SJCRH30 (cell line): ENCODE data around the gene RAE1. TPM values are rescaled to one million over a fixed set of nuclear protein-coding genes. Genes with fewer than 3 reads are reported as not detected.

ENCODE experiments used
- DNase-seq, 2 experiments: peaks; one replicate each; pipeline ENCODE4 v3.0.0-alpha.2; 2015 to 2020
- H3K27ac ChIP-seq: fragments of 250-450 bp; sonication (Bioruptor Pico); 2 replicates; pipeline ENCODE4 v1.5.1; 2020; ENCODE audit warnings: mild to moderate bottlenecking, moderate library complexity
- H3K27me3 ChIP-seq: fragments of 250-450 bp; sonication (Bioruptor Pico); 2 replicates; pipeline ENCODE4 v1.5.1; 2020; ENCODE audit warnings: mild to moderate bottlenecking, moderate library complexity
- H3K36me3 ChIP-seq: fragments of 250-450 bp; sonication (Bioruptor Pico); 2 replicates; pipeline ENCODE4 v1.5.1; 2020; ENCODE audit warnings: mild to moderate bottlenecking, moderate library complexity
- H3K4me1 ChIP-seq: fragments of 250-450 bp; sonication (Bioruptor Pico); 2 replicates; pipeline ENCODE4 v1.5.1; 2020; ENCODE audit warnings: mild to moderate bottlenecking, moderate library complexity
- H3K4me3 ChIP-seq: fragments of 250-450 bp; sonication (Bioruptor Pico); 2 replicates; pipeline ENCODE4 v1.5.1; 2020; ENCODE audit warnings: mild to moderate bottlenecking, moderate library complexity
- H3K9me3 ChIP-seq: fragments of 250-450 bp; sonication (Bioruptor Pico); replicated peaks from 2 replicates; pipeline ENCODE4 v1.5.1; 2020; ENCODE audit warnings: mild to moderate bottlenecking, moderate library complexity
- total RNA-seq: library from RNA; depleted of rRNA; stranded (reverse); fragments of >200 nt; shearing (Covaris generic); gene quantifications from 2 replicates; pipeline ENCODE4 v1.2.3, GENCODE V29; 2014

Gene RAE1
- total RNA-seq, 1 experiment from 2014 or later: 112 TPM

- H3K36me3 ChIP-seq: peaks cover 6% of the 10 kb centered on the region
- no peak for DNase-seq
- H3K27me3 ChIP-seq: no peaks in the 10 kb centered on the region
- H3K9me3 ChIP-seq: no peaks in the 10 kb centered on the region
- no peak overlapping the region for H3K27ac ChIP-seq
- H3K4me1 ChIP-seq: 0 out of 2 replicates have a peak, but pooled peaks cover 1% of the 10 kb centered on the region
- no peak overlapping the region for H3K4me3 ChIP-seq
These were observed 34.1 kb downstream of the RAE1 start for GRCh38 chr20:57384953-57385761.

GRCh38 chr20:57385940-57386339, 34.9 kb downstream of the RAE1 start:
- no peaks in the 10 kb centered on the region for H3K9me3 ChIP-seq

GRCh38 chr20:57386762-57387161, 35.7 kb downstream of the RAE1 start:
- Histone ChIP-seq H3K4me1 (0 out of 2 replicates have a peak, but pooled peaks cover 3% of the 10 kb centered on the region), H3K9me3 (no peaks in the 10 kb centered on the region), H3K27me3 (no peaks in the 10 kb centered on the region), H3K4me3 (no peak overlapping the region), H3K36me3 (no peaks in the 10 kb centered on the region; the same call in 1 of the 2 replicates), H3K27ac (no peak overlapping the region)
- no peak for DNase-seq

More at GRCh38 chr20:57385940-57386339, 34.9 kb downstream of the RAE1 start:
- peaks cover 2% of the 10 kb centered on the region for H3K36me3 ChIP-seq
- no peak overlapping the region for H3K27ac ChIP-seq
- H3K27me3 ChIP-seq: no peaks in the 10 kb centered on the region
- no peak overlapping the region for H3K4me3 ChIP-seq
- H3K4me1 ChIP-seq: 0 out of 2 replicates have a peak, but pooled peaks cover 3% of the 10 kb centered on the region
- no peak for DNase-seq

- H3K4me3 ChIP-seq: no peak overlapping the region
- H3K27me3 ChIP-seq: no peaks in the 10 kb centered on the region
- H3K36me3 ChIP-seq: peaks cover 2% of the 10 kb centered on the region; the same call in 1 of the 2 replicates
- H3K4me1 ChIP-seq: 0 out of 2 replicates have a peak, but pooled peaks cover 3% of the 10 kb centered on the region
- H3K27ac ChIP-seq: no peak overlapping the region
- no peaks in the 10 kb centered on the region for H3K9me3 ChIP-seq
- DNase-seq: no peak
These were observed 36.4 kb downstream of the RAE1 start for GRCh38 chr20:57387463-57387862.

- Histone ChIP-seq H3K4me1 (peaks cover 6% of the 10 kb centered on the region; the same call in 1 of the 2 replicates), H3K36me3 (peaks cover 5% of the 10 kb centered on the region), H3K9me3 (no peaks in the 10 kb centered on the region), H3K4me3 (no peak overlapping the region), H3K27ac (no peak overlapping the region), H3K27me3 (no peaks in the 10 kb centered on the region)
- DNase-seq: no peak
These were observed 36.9 kb downstream of the RAE1 start for GRCh38 chr20:57387945-57388371.

GRCh38 chr20:57388953-57389694, 38.1 kb downstream of the RAE1 start:
- Histone ChIP-seq H3K27ac (no peak overlapping the region), H3K36me3 (peaks cover 15% of the 10 kb centered on the region), H3K27me3 (no peaks in the 10 kb centered on the region), H3K4me1 (peaks cover 17% of the 10 kb centered on the region), H3K4me3 (no peak overlapping the region), H3K9me3 (no peaks in the 10 kb centered on the region)
- DNase-seq: no peak

- no peak for DNase-seq
- no peaks in the 10 kb centered on the region for H3K27me3 ChIP-seq
- H3K9me3 ChIP-seq: no peaks in the 10 kb centered on the region
- H3K36me3 ChIP-seq: peaks cover 18% of the 10 kb centered on the region
- H3K4me1 ChIP-seq: peaks cover 25% of the 10 kb centered on the region
- H3K27ac ChIP-seq: peak overlapping the region; percentile 72
- peak overlapping the region; percentile 59 for H3K4me3 ChIP-seq
These were observed 38.9 kb downstream of the RAE1 start for GRCh38 chr20:57389695-57390603.

GRCh38 chr20:57390604-57391438, 39.8 kb downstream of the RAE1 start, which contains the start of gene RBM38:
RBM38 (plus strand) TSS chr20:57391396; CDS start chr20:57391582, 186 bp downstream.
- Histone ChIP-seq H3K36me3 (peaks cover 26% of the 10 kb centered on the region), H3K27me3 (no peaks in the 10 kb centered on the region), H3K27ac (peak within 1 kb of the TSS; percentile 72), H3K4me3 (peak within 1 kb of the TSS; percentile 97), H3K9me3 (no peaks in the 10 kb centered on the region), H3K4me1 (peaks cover 34% of the 10 kb centered on the region)
- DNase-seq: peak; percentile 86 to 94

GRCh38 chr20:57391439-57392301, 40.6 kb downstream of the RAE1 start:
- Histone ChIP-seq H3K27ac (peak overlapping the region; percentile 9; the same call in 1 of the 2 replicates), H3K4me1 (peaks cover 41% of the 10 kb centered on the region)
- peak in 1 of 2 experiments; percentile 61 for DNase-seq

GRCh38 chr20:57392512-57393271, 41.6 kb downstream of the RAE1 start:
- H3K9me3 ChIP-seq: no peaks in the 10 kb centered on the region
- peaks cover 49% of the 10 kb centered on the region for H3K4me1 ChIP-seq
- H3K4me3 ChIP-seq: peak overlapping the region; percentile 97
- peak overlapping the region; percentile 9; the same call in 1 of the 2 replicates for H3K27ac ChIP-seq
- no peaks in the 10 kb centered on the region for H3K27me3 ChIP-seq
- peak in 1 of 2 experiments; percentile 52 for DNase-seq
- H3K36me3 ChIP-seq: peaks cover 45% of the 10 kb centered on the region

More at GRCh38 chr20:57391439-57392301, 40.6 kb downstream of the RAE1 start:
- peaks cover 35% of the 10 kb centered on the region for H3K36me3 ChIP-seq
- H3K9me3 ChIP-seq: no peaks in the 10 kb centered on the region
- peak overlapping the region; percentile 97 for H3K4me3 ChIP-seq
- H3K27me3 ChIP-seq: no peaks in the 10 kb centered on the region

GRCh38 chr20:57393321-57394120, 42.5 kb downstream of the RAE1 start:
- H3K4me3 ChIP-seq: peak overlapping the region; percentile 97
- peaks cover 46% of the 10 kb centered on the region for H3K36me3 ChIP-seq
- peaks cover 57% of the 10 kb centered on the region for H3K4me1 ChIP-seq
- H3K27ac ChIP-seq: peak overlapping the region; percentile 48
- H3K9me3 ChIP-seq: no peaks in the 10 kb centered on the region
- no peaks in the 10 kb centered on the region for H3K27me3 ChIP-seq
- peak; percentile 51 to 55 for DNase-seq
